OCI-M2 (cell line): ENCODE data around the gene FGF8.
"Not testable (repeated sequence)": the region's sequence is repeated elsewhere in the genome, so short reads cannot be mapped to it uniquely, and the experiment has no call there.

Source experiments
- DNase-seq: peaks from one replicate; lab custom pipeline; 2025; ENCODE audit not compliant: unreplicated experiment; lab: John Stamatoyannopoulos, UW

Gene FGF8, protein sequence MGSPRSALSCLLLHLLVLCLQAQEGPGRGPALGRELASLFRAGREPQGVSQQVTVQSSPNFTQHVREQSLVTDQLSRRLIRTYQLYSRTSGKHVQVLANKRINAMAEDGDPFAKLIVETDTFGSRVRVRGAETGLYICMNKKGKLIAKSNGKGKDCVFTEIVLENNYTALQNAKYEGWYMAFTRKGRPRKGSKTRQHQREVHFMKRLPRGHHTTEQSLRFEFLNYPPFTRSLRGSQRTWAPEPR

DNA sequence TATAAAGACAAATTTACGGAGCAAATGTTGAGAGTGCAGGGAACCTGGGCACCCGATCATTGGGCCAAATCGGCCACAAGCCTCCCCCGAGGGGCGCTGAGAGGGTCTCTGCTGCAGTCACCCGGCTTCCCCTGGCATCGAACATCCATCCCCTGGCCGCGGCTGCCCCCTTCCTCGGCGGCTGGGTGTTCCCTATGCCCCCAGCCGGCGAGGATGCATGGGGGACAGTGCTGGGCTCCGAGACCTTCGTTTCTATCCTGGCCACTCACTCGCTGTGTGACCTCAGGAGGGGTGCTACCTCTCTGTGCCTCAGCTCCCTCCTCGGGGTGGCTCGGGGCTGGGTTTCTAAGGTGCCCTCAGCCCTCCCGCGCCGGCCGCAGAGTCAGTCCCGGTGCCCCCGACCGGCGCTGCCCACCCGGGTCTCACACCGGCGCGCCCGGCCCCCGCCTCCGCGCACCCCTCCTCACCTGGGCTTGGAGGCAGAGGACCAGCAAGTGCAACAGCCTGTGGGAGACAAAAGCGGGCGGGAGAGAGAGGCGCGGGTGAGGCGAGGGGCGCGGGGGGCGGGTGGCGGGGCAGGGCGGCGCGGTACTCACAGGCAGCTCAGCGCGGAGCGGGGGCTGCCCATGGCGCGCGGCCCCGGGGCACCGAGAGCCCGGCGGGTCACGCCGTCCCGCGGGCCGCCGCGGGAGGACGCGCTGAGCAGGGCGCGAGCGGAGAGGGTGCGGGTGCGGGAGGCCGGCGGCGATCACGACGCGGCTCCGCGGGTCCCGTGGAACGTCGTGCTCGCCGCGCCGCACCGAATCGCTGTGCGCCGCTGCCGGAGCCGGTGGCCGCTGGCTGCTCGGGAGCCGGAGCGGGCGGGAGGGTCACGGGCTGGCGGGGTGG is at the start of gene FGF8:
FGF8 (minus strand) TSS at position 842 of the 888 bp plus-strand sequence; CDS start at position 628, 214 bp downstream.
- no peak for DNase-seq

DNA sequence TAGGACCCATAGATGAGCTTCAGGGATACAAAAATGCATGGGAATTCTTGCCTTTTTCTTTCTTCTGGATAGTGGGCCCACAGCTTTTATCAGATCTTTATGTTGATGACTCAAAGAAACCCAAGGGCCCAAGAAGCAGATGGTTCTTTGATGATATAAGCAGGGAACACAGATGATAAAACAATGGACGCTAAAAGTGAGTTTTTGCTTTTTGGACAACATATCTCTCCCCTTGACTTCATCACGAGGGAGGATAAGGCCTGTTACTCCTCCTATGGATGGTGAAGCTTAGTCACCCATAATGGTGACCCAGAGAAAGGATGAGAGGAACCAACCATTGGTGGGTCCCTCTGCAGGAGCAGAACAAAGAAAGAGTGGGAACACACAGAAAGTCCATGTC is 48.8 kb upstream of the FGF8 start:
- no peak for DNase-seq

GRCh38 chr10:101818872-101819633 is 43.1 kb upstream of the FGF8 start:
- DNase-seq, result no peak

DNA sequence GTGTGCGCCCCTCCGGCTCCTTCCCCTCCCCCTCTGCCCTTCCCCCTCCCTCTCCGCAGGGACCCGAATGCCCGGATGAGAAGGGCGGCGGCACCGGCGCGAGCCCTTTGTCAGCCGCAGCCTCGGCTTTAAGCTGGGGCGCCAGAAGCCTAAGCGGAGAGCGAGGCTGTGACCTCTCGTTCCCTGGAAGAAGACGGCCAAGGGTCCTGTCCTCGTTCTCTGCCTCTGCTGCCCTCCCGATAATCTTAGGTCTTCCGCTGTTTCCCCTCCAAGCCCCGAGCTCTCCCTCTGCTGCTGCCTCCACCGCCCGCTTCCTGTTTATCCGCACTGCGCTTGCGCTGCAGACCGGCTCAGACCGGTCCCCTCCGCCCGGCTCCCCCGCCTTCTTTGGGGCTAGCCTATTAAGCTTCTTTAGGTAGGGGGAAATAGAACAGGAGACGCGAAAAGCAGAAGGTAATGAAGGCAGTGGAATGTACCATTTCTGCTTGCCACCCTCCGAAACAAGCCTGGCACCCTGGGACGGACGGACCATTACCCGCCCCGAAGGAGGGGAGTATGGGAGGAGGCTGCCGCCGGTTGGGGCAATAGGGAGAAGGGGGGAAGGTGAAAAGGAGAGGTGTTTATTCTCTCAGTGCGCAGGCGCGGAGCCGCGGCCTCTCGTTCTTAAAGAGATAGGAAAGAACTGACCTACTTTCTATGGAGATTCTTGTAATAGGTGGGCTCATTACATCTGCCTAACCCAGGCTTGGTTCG is 42.4 kb upstream of the FGF8 start, which contains the start of gene OGA:
OGA (minus strand) TSS at position 326 of the 753 bp plus-strand sequence. CDS start 422 bp downstream, outside the sequence.
- peak; percentile 91 for DNase-seq

- DNase-seq, result no peak
Measured at GRCh38 chr10:101817337-101818118, 41.6 kb upstream of the FGF8 start.

- DNase-seq, result no peak
Measured at GRCh38 chr10:101816913-101817336, 41.0 kb upstream of the FGF8 start.

DNA sequence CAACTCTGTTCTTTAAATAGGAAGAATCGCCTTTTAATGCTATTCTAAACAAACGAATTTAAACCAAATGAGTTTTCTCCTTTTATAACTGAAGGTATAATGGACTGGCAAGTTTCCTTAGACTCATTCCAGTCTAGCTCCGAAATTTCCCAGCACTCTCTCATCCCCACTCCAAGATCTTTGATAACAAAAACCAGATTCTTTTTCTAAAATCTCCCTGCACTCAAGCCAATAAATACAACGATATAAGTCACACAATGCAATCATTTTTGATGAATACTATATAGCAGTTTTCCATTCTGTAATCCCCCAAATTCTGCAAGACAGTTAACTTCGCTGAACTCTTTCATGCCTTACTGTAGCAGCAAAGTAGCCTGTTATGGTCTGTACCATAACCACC is 40.5 kb upstream of the FGF8 start:
- DNase-seq, result no peak

DNA sequence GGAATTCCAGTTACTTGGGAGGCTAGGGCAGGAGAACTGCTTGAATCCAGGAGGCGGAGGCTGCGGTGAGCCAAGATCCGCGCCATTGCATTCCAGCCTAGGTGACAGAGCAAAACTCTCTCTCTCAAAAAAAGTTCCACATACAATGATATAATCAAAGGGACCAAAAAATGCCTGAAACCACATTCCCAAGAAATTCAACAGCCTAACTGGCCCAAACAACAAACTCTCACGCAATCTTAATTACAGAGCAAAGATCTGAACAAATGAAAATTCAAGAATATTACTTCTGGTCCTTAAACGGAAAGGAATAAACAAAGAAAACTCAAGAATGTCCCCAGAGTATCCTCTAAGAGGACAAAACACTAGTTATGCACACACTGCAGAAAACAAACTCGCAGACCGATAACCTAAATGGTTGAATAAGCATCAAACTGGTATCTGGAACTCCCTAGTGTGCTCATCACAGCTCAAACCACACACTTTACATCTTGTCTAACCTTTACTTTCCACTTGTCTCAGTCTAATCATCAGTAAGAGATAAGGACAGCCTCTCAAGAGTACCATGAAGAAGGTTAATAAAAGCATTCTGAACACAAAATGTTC is 38.7 kb upstream of the FGF8 start:
- no peak for DNase-seq

- DNase-seq, result no peak
Measured at GRCh38 chr10:101812606-101813005, 36.7 kb upstream of the FGF8 start.

DNA sequence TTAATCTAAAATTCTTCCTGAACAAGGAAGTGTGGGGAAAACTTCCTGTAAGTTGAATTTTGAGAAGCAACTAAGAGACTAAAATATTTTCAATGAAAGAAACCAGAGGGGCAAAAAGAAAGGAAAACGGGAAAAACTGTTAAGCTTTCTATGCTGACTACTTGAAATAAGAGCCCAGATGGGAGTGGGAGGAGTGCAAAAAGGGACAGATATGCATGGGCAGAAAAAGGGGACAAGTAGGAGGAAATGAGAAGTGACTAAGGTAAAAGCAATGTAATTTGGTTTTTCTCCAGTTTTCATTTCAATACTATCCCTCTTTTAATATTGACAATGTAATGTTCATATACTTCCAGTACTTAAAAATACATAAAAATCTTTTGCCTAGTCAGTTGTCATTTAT is 31.2 kb upstream of the FGF8 start:
- DNase-seq, result no peak

DNA sequence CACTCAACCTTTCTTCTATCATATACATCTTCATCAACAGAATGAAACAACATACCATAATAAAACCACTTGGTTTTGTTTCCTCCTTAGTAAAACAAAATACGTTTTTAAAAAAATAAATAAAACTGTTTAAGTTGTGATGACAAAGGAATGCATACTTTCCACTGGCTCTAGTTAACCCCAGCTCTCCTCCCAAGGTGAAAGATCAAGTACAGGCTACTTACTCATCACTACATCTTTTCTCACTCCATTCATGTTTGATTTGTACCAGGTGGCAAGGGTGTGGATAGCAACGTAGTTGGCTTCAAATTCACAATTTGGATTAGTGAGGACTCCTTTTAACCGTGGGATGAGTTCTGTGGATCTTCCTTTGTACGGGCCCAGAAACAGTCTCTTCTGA is 27.6 kb upstream of the FGF8 start:
- DNase-seq, result no peak

- DNase-seq, result peak; percentile 68
Measured at GRCh38 chr10:101797403-101798059, 21.6 kb upstream of the FGF8 start.

GRCh38 chr10:101793526-101793925 is 17.6 kb upstream of the FGF8 start:
- DNase-seq, result no peak

GRCh38 chr10:101789686-101790085 is 13.8 kb upstream of the FGF8 start:
- DNase-seq, result no peak

DNA sequence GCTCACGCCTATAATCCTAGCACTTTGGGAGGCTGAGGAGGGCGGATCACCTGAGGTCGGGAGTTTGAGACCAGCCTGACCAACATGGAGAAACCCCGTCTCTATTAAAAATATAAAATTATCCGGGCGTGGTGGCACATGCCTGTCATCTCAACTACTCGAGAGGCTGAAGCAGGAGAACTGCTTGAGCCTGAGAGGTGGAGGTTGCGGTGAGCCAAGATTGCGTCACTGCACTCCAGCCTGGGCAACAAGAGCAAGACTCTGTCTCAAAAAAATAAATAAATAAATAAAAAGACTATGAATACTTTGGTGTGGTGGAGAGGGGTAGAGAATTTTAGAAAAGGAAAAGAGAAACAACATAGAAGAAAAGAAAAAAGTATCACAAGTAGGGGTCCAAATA is 13.3 kb upstream of the FGF8 start:
- not testable (repeated sequence) for DNase-seq

GRCh38 chr10:101785801-101786200 is 9.9 kb upstream of the FGF8 start:
- DNase-seq, result no peak

DNA sequence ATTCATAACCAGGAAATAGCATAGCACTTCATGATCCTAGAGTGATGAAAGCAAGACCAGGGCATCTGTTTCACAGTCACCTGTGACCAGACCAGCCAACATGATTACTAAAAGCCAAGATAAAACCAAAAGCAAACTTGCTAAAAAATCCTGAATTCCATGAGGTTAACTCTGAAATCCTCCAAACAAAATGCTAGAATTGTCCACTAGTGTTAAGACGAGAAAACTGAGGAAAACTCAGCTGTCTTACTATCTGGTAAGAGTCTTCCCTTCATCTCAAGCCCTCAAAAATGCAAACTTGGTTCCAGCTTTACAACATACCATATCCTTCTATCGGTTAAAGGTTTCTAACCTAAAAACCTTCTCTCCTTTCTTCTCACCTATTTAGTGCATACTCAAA is 8.6 kb upstream of the FGF8 start:
- DNase-seq, result no peak

- DNase-seq, result no peak
Measured at GRCh38 chr10:101783736-101784118, 7.8 kb upstream of the FGF8 start.
